ENCODE measurements around the gene TNS3.
"Not testable (repeated sequence)": the region's sequence is repeated elsewhere in the genome, so short reads cannot be mapped to it uniquely, and the experiment has no call there.

Gene TNS3

GRCh38 chr7:47266799-47267198 lies 315.1 kb downstream of the TNS3 start:
- TF ChIP-seq CTCF (IDR thresholded peaks at IDR 0.05; ENCODE audit: borderline replicate concordance, insufficient read depth, low read depth, low read length), result no peak
- no peak overlapping the region for H3K4me3 ChIP-seq (ENCODE audit: low read depth, low read length)

GRCh38 chr7:47266131-47266706 lies 315.7 kb downstream of the TNS3 start:
- no peak overlapping the region for H3K4me3 ChIP-seq (ENCODE audit: low read depth, low read length)
- TF ChIP-seq CTCF (IDR thresholded peaks at IDR 0.05; ENCODE audit: borderline replicate concordance, insufficient read depth, low read depth, low read length), result peak; percentile 73

DNA sequence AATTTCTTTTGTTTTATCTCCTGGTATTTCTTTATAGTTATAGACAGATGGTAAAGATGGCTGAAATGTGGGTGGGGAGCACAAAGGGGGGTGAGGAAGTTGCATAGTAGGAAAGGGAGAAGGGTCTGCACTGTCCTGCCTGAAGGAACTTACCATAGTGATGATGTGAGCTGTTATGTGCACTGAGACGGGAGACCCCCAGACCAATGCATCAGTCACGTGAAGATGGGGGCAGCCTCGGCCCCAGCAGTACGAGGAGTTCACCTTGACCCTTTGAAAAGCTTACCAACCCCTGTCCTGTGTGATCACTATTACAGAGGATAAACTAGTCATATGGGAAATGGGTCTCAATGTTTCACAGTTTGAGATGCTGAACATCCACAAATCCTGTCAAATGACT lies 316.3 kb downstream of the TNS3 start:
- no peak for TF ChIP-seq CTCF (IDR thresholded peaks at IDR 0.05; ENCODE audit: borderline replicate concordance, insufficient read depth, low read depth, low read length)
- H3K4me3 ChIP-seq (ENCODE audit: low read depth, low read length), result no peak overlapping the region

DNA sequence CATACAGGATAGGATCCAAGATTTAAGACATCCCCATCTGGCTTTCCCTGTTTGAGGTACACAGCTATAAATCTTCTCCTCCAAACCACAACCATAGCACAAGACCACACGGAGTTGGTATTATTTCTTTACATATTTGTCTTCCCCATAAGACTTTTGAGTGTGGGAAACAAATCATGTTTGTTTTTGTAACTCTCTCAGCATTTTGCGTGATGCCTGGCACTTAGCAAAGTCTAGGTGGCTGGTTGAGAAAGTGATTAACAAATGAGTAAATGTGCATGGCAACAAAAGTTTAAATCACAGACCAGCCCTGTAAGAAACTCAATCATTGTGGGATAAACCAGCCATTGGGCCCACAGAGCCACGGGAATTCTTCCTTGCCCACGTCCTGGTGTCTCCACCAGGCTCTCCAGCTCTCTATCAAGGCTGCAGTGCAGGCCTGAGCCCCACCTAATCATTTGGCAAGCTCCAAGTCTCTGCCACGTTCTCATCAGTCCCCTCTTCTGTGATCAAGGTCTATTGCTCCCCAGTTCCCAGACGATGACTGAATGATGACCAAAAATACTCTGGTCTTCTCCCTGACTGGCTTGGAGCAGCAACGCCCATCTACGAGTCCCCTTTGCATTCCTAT lies 317.8 kb downstream of the TNS3 start:
- TF ChIP-seq CTCF (IDR thresholded peaks at IDR 0.05; ENCODE audit: borderline replicate concordance, insufficient read depth, low read depth, low read length), result no peak
- H3K4me3 ChIP-seq (ENCODE audit: low read depth, low read length), result no peak overlapping the region

GRCh38 chr7:47262881-47263280 lies 319.0 kb downstream of the TNS3 start:
- no peak overlapping the region for H3K4me3 ChIP-seq (ENCODE audit: low read depth, low read length)
- TF ChIP-seq CTCF (IDR thresholded peaks at IDR 0.05; ENCODE audit: borderline replicate concordance, insufficient read depth, low read depth, low read length), result no peak

DNA sequence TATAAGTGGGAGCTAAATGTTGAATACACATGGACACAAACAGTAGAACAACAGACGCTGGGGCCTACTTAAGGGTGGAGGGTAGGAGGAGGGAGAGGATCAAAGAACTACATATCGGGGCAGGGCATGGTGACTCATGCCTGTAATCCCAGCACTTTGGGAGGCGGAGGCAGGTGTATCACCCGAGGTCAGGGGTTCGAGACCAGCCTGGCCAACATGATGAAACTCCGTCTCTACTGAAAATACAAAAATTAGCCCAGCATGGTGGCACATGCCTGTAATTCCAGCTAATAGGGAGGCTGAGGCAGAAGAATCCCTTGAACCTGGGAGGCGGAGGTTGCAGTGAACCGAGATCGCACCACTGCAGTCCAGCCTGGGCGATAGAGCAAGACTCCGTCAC lies 319.8 kb downstream of the TNS3 start:
- H3K4me3 ChIP-seq (ENCODE audit: low read depth, low read length), result not testable (repeated sequence)

GRCh38 chr7:47260270-47260669 lies 321.6 kb downstream of the TNS3 start:
- TF ChIP-seq CTCF (IDR thresholded peaks at IDR 0.05; ENCODE audit: borderline replicate concordance, insufficient read depth, low read depth, low read length), result no peak
- no peak overlapping the region for H3K4me3 ChIP-seq (ENCODE audit: low read depth, low read length)

Data from GM12875 (cell line).